Right cardiac atrium (tissue), 5 donors: ENCODE results near the gene DDX10. TPM values are rescaled to one million over a fixed set of nuclear protein-coding genes. Genes with fewer than 3 reads are reported as not detected.
A peak's percentile ranks its signal among the peaks of the same experiment; 100 is the strongest.

Source experiments
- ATAC-seq, 2 donors: fragments of 200-7000 bp; cut with Tn5 transposase; one replicate each; pipeline versions ENCODE4 v1.8.0 to v1.9.1; 2020; ENCODE audit warnings: moderate library complexity in 2 of 2, mild to moderate bottlenecking in 1 of 2
- DNase-seq, 3 donors: peaks; one replicate each; pipeline ENCODE4 v3.0.0-alpha.2; 2020
- H3K27ac ChIP-seq: one replicate; pipeline ENCODE4 v1.5.1; 2013; ENCODE audit warnings: mild to moderate bottlenecking, low read length, control low read depth, moderate library complexity
- H3K27me3 ChIP-seq: one replicate; pipeline ENCODE4 v1.6.1; 2013; ENCODE audit not compliant: control insufficient read depth, insufficient read depth
- H3K4me1 ChIP-seq: one replicate; pipeline ENCODE4 v1.6.1; 2013; ENCODE audit warnings: low read length; ENCODE audit not compliant: control insufficient read depth, insufficient read depth
- H3K4me3 ChIP-seq: one replicate; pipeline ENCODE4 v1.5.1; 2013; ENCODE audit warnings: low read length, control low read depth
- H3K9me3 ChIP-seq: one replicate; pipeline ENCODE4 v1.6.1; 2013; ENCODE audit warnings: low read length; ENCODE audit not compliant: control insufficient read depth
- whole genome bisulfite sequencing: extraction: QIAGEN DNeasy Blood & Tissue Kit; methylation state at CpG from one replicate; pipeline ENCODE4 v1.1.7; 2013; 5-methylcytosine and 5-hydroxymethylcytosine counted together
- intact Hi-C, 4 donors: fragments of 100-400 bp; cut with DNase I; formaldehyde crosslinking; loops; one replicate each; pipeline versions ENCODE4 v1.11.0 to v1.14.0; 2022 to 2023
- polyA plus RNA-seq: library from polyadenylated mRNA; stranded (reverse); fragments of 200-250 nt; gene quantifications from one replicate; pipeline ENCODE4 v1.2.3, GENCODE V29; 2013
- total RNA-seq, 4 donors: library from RNA; stranded (reverse); fragmentation: NEBNext Ultra II Directional; extraction: Animal tissue kit (Norgen Biotek cat#: 25700); gene quantifications; one replicate each; pipeline ENCODE4 v1.2.1, GENCODE V29; 2021
- donor health status: healthy with polysubstance abuse.
- donor health status: DM: no; HTN: yes; CAD: no.
- donor health status: DM: no; HTN: no; CAD: no.
- donor health status: DM: no; HTN: yes; CAD: no; lungs with severe emphysema.
- donor health status: DM: yes; HTN: yes; CAD: no.

DDX10 gene
- total and polyA plus RNA-seq, 5 donors, result 13.2 to 20.2 (median 14.9) TPM

GRCh38 chr11:108854346-108854745 is 189.5 kb downstream of the DDX10 start:
- peak in 1 of 2 donors; percentile 60 for ATAC-seq
- intact Hi-C loops, result no loop called here
- H3K4me3 ChIP-seq, result peak overlapping the region; percentile 12
- no peak for DNase-seq
- H3K27me3 ChIP-seq, result no peaks in the 10 kb centered on the region
- WGBS, result 33% methylated on average over 2 of the region's 2 CpGs
- no peaks in the 10 kb centered on the region for H3K4me1 ChIP-seq
- no peaks in the 10 kb centered on the region for H3K9me3 ChIP-seq
- no peak overlapping the region for H3K27ac ChIP-seq

- WGBS, result 35% methylated on average over 5 of the region's 5 CpGs
- ATAC-seq, result peak; percentile 91 to 93
Observed at GRCh38 chr11:108857382-108857781, 192.5 kb downstream of the DDX10 start.

GRCh38 chr11:108858622-108859021 is 193.8 kb downstream of the DDX10 start:
- ATAC-seq, result no peak
- 96% methylated on average over 3 of the region's 3 CpGs for WGBS
- intact Hi-C loops, result no loop called here

More at GRCh38 chr11:108857382-108857781, 192.5 kb downstream of the DDX10 start:
- no peak overlapping the region for H3K4me3 ChIP-seq
- intact Hi-C loops, result no loop called here
- DNase-seq, result peak; percentile 46 to 82 (median 78)
- H3K9me3 ChIP-seq, result no peaks in the 10 kb centered on the region
- no peaks in the 10 kb centered on the region for H3K27me3 ChIP-seq
- H3K27ac ChIP-seq, result peak overlapping the region; percentile 6
- no peaks in the 10 kb centered on the region for H3K4me1 ChIP-seq

GRCh38 chr11:108859510-108859909 is 194.6 kb downstream of the DDX10 start:
- H3K9me3 ChIP-seq, result no peaks in the 10 kb centered on the region
- WGBS, result 92% methylated on average over 1 of the region's 1 CpG
- intact Hi-C loops, result no loop called here
- H3K27ac ChIP-seq, result no peak overlapping the region
- ATAC-seq (no peak), DNase-seq (no peak)
- no peaks in the 10 kb centered on the region for H3K4me1 ChIP-seq
- no peak overlapping the region for H3K4me3 ChIP-seq
- H3K27me3 ChIP-seq, result no peaks in the 10 kb centered on the region

More at GRCh38 chr11:108858622-108859021, 193.8 kb downstream of the DDX10 start:
- Histone ChIP-seq H3K27me3 (no peaks in the 10 kb centered on the region), H3K9me3 (no peaks in the 10 kb centered on the region), H3K27ac (no peak overlapping the region), H3K4me3 (no peak overlapping the region), H3K4me1 (no peaks in the 10 kb centered on the region)
- no peak for DNase-seq

- Histone ChIP-seq H3K4me3 (no peak overlapping the region), H3K4me1 (no peaks in the 10 kb centered on the region), H3K27me3 (no peaks in the 10 kb centered on the region), H3K27ac (no peak overlapping the region), H3K9me3 (no peaks in the 10 kb centered on the region)
- 95% methylated on average over 1 of the region's 1 CpG for WGBS
- ATAC-seq (no peak), DNase-seq (no peak)
- intact Hi-C loops, result no loop called here
Observed at GRCh38 chr11:108863528-108863927, 198.7 kb downstream of the DDX10 start.

- Histone ChIP-seq H3K27me3 (no peaks in the 10 kb centered on the region), H3K4me3 (no peak overlapping the region), H3K9me3 (no peaks in the 10 kb centered on the region), H3K27ac (no peak overlapping the region), H3K4me1 (no peaks in the 10 kb centered on the region)
- ATAC-seq (no peak), DNase-seq (no peak)
- intact Hi-C loops, result no loop called here
- 89% methylated on average over 5 of the region's 5 CpGs for WGBS
Observed at GRCh38 chr11:108865406-108865805, 200.5 kb downstream of the DDX10 start.

GRCh38 chr11:108866781-108867180 is 201.9 kb downstream of the DDX10 start:
- intact Hi-C loops, result no loop called here
- DNase-seq, result no peak
- H3K27ac ChIP-seq, result no peak overlapping the region
- no peak overlapping the region for H3K4me3 ChIP-seq
- no peaks in the 10 kb centered on the region for H3K9me3 ChIP-seq
- ATAC-seq, result no peak
- H3K27me3 ChIP-seq, result no peaks in the 10 kb centered on the region
- H3K4me1 ChIP-seq, result no peaks in the 10 kb centered on the region
- WGBS, result 75% methylated on average over 2 of the region's 2 CpGs

- Histone ChIP-seq H3K27ac (no peak overlapping the region), H3K27me3 (no peaks in the 10 kb centered on the region), H3K4me3 (no peak overlapping the region), H3K9me3 (no peaks in the 10 kb centered on the region), H3K4me1 (no peaks in the 10 kb centered on the region)
- WGBS, result 56% methylated on average over 4 of the region's 4 CpGs
- intact Hi-C loops, result loop anchor here in 1 of 4 donors (10.0 kb wide), 1 partner anchor 176 kb away; no protein-coding TSS in a partner anchor
- DNase-seq (no peak), ATAC-seq (peak; percentile 52 to 65)
Observed at GRCh38 chr11:108870373-108871020, 205.6 kb downstream of the DDX10 start.

GRCh38 chr11:108871152-108871551 is 206.3 kb downstream of the DDX10 start:
- ATAC-seq (peak; percentile 29 to 49), DNase-seq (peak in 2 of 3 donors; percentile 50 to 76)
- intact Hi-C loops, result loop anchor here in 1 of 4 donors (10.0 kb wide), 1 partner anchor 176 kb away; no protein-coding TSS in a partner anchor
- no peak overlapping the region for H3K27ac ChIP-seq
- H3K4me3 ChIP-seq, result no peak overlapping the region
- H3K27me3 ChIP-seq, result no peaks in the 10 kb centered on the region
- H3K4me1 ChIP-seq, result no peaks in the 10 kb centered on the region
- no peaks in the 10 kb centered on the region for H3K9me3 ChIP-seq

- no peak for ATAC-seq
- no peak overlapping the region for H3K27ac ChIP-seq
- 97% methylated on average over 2 of the region's 2 CpGs for WGBS
- intact Hi-C loops, result loop anchor here in 1 of 4 donors (10.0 kb wide), 1 partner anchor 177 kb away; no protein-coding TSS in a partner anchor
- no peaks in the 10 kb centered on the region for H3K27me3 ChIP-seq
- H3K4me1 ChIP-seq, result no peaks in the 10 kb centered on the region
- no peak for DNase-seq
- H3K4me3 ChIP-seq, result no peak overlapping the region
- no peaks in the 10 kb centered on the region for H3K9me3 ChIP-seq
Observed at GRCh38 chr11:108871867-108872266, 207.0 kb downstream of the DDX10 start.

GRCh38 chr11:108872781-108873291 is 208.0 kb downstream of the DDX10 start:
- Histone ChIP-seq H3K4me1 (no peaks in the 10 kb centered on the region), H3K27ac (no peak overlapping the region), H3K27me3 (no peaks in the 10 kb centered on the region), H3K9me3 (no peaks in the 10 kb centered on the region), H3K4me3 (no peak overlapping the region)
- ATAC-seq (no peak), DNase-seq (no peak)
- WGBS, result 53% methylated on average over 3 of the region's 3 CpGs
- intact Hi-C loops, result loop anchor here in 1 of 4 donors (10.0 kb wide), 1 partner anchor 178 kb away; no protein-coding TSS in a partner anchor
